ENCODE results near the gene ANKS1B. TPM values are rescaled to one million over a fixed set of nuclear protein-coding genes. Genes with fewer than 3 reads are reported as not detected.

ANKS1B gene
- total RNA-seq, 1 experiment from 2014 or later: 5.8 TPM

DNA sequence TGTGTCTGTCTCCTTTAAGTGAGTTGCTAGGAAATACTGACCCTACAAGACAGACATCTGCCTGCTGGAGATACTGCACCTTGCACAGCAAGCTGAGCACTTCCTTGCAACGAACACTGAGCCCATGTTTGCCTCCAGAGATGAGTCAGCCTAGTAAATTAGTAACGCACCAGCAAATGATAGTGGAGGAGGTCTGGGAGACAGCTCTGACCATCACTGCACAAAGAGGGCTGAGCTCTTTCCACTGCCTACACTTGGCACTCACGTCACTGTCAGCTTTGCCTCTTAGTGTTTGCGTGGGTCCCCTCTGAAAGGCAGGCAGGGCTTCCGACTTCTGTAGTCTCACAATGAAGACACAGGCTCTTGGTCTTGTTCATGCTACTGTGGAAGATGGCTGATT lies 1230.6 kb downstream of the ANKS1B start:
- H3K36me3 Mint-ChIP-seq: no peaks in the 10 kb centered on the region
- peaks cover 7% of the 10 kb centered on the region for H3K4me1 Mint-ChIP-seq
- POLR2A ChIA-PET: no interaction called here
- TF ChIP-seq, protein P1, sequence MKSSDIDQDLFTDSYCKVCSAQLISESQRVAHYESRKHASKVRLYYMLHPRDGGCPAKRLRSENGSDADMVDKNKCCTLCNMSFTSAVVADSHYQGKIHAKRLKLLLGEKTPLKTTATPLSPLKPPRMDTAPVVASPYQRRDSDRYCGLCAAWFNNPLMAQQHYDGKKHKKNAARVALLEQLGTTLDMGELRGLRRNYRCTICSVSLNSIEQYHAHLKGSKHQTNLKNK (CRISPR knock-in tag; IDR thresholded peaks at IDR 0.05): no peak
- TF ChIP-seq HMGA2 (CRISPR knock-in tag; IDR thresholded peaks at IDR 0.05): no peak
- TF ChIP-seq ZNF532 (CRISPR knock-in tag; IDR thresholded peaks at IDR 0.05; ENCODE audit: borderline replicate concordance): no peak
- no peak for TF ChIP-seq TEAD1 (CRISPR knock-in tag; IDR thresholded peaks at IDR 0.05)
- no peak for TF ChIP-seq GABPB1 (CRISPR knock-in tag; IDR thresholded peaks at IDR 0.05)
- TF ChIP-seq, protein P2, sequence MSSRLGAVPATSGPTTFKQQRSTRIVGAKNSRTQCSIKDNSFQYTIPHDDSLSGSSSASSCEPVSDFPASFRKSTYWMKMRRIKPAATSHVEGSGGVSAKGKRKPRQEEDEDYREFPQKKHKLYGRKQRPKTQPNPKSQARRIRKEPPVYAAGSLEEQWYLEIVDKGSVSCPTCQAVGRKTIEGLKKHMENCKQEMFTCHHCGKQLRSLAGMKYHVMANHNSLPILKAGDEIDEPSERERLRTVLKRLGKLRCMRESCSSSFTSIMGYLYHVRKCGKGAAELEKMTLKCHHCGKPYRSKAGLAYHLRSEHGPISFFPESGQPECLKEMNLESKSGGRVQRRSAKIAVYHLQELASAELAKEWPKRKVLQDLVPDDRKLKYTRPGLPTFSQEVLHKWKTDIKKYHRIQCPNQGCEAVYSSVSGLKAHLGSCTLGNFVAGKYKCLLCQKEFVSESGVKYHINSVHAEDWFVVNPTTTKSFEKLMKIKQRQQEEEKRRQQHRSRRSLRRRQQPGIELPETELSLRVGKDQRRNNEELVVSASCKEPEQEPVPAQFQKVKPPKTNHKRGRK (CRISPR knock-in tag; IDR thresholded peaks at IDR 0.05; ENCODE audit: borderline replicate concordance): no peak
- no peak for TF ChIP-seq EMX1 (CRISPR knock-in tag; IDR thresholded peaks at IDR 0.05)
- no peak for TF ChIP-seq NFATC4 (CRISPR knock-in tag; IDR thresholded peaks at IDR 0.05)
- TF ChIP-seq JUN (CRISPR knock-in tag; IDR thresholded peaks at IDR 0.05): no peak
- TF ChIP-seq SMAD3 (CRISPR knock-in tag; IDR thresholded peaks at IDR 0.05; ENCODE audit: borderline replicate concordance): no peak
- no peak for TF ChIP-seq KAT7 (CRISPR knock-in tag; IDR thresholded peaks at IDR 0.05; ENCODE audit: borderline replicate concordance)
- no peak for TF ChIP-seq FOXJ3 (CRISPR knock-in tag; IDR thresholded peaks at IDR 0.05; ENCODE audit: borderline replicate concordance)
- TF ChIP-seq RELA (CRISPR knock-in tag; IDR thresholded peaks at IDR 0.05; ENCODE audit: borderline replicate concordance): no peak
- DNase-seq (ENCODE audit: low spot score) (no peak), ATAC-seq (no peak)
- no peak overlapping the region for H3K4me3 Mint-ChIP-seq
- no peaks in the 10 kb centered on the region for H3K27me3 Mint-ChIP-seq (ENCODE audit: low read depth)
- no peaks in the 10 kb centered on the region for H3K9me3 Mint-ChIP-seq
- CTCF ChIA-PET: interaction anchor here (1.1 to 1.5 kb wide), 2 partner anchors 10 to 182 kb away, joined by 3 read pairs; no protein-coding TSS in a partner anchor
- H3K27ac Mint-ChIP-seq: no peak overlapping the region

- DNase-seq (ENCODE audit: low spot score) (no peak), ATAC-seq (no peak)
- Mint-ChIP-seq H3K9me3 (no peaks in the 10 kb centered on the region), H3K36me3 (no peaks in the 10 kb centered on the region), H3K27me3 (ENCODE audit: low read depth) (no peaks in the 10 kb centered on the region), H3K27ac (no peak overlapping the region), H3K4me3 (no peak overlapping the region), H3K4me1 (peaks cover 7% of the 10 kb centered on the region)
- CTCF ChIA-PET: interaction anchor here (1.0 to 2.5 kb wide), 2 partner anchors 9 to 246 kb away, joined by 3 to 8 read pairs; no protein-coding TSS in a partner anchor
- no peak for TF ChIP-seq E2F5 (CRISPR knock-in tag; IDR thresholded peaks at IDR 0.05)
- TF ChIP-seq, protein P3, sequence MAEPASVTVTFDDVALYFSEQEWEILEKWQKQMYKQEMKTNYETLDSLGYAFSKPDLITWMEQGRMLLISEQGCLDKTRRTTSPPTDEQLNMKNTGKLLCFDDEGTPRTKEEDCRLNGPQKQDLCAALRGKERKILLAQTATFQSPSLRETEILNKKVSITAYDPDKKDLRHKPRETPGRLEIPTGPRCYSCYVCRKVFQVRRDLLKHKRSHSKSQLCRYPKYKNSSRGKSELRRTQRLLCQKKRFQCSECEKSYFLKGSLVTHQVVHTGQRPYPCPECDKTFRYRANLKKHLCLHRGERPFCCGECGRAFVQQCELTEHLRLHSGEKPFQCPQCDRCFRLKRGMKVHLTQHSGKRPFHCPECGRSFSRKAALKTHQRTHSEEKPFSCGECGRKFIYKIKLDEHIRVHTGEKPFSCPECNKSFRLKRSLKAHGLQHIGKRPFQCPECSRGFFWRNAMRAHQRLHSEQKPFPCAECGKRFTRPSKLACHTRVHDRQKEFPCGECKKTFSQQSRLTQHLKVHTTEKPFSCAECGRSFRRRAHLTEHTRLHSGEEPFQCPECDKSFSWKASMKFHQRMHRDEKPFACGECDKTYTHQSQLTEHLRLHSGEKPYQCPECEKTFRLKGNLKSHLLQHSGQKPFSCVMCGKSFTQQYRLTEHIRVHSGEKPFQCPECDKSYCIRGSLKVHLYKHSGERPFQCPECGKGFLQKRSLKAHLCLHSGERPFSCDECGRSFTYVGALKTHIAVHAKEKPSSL (CRISPR knock-in tag; conservative IDR thresholded peaks at IDR 0.05): no peak
- TF ChIP-seq SOX15 (CRISPR knock-in tag; IDR thresholded peaks at IDR 0.05): no peak
- no peak for TF ChIP-seq ESRRA (CRISPR knock-in tag; IDR thresholded peaks at IDR 0.05; ENCODE audit: borderline replicate concordance)
- POLR2A ChIA-PET: no interaction called here
Measured at GRCh38 chr12:98752726-98753125, 1232.0 kb downstream of the ANKS1B start.
